ENCODE measurements around the gene UBAC1. TPM values are rescaled to one million over a fixed set of nuclear protein-coding genes. Genes with fewer than 3 reads are reported as not detected.

Gene UBAC1
- polyA plus RNA-seq, 1 donor from 2014 or later: 92.3 TPM

- Histone ChIP-seq H3K9me2 (ENCODE audit: insufficient read depth, low read length) (no peaks in the 10 kb centered on the region), H3K27me3 (ENCODE audit: insufficient read depth, low read depth, low read length) (no peaks in the 10 kb centered on the region), H3K79me2 (replicated peaks; ENCODE audit: insufficient read depth, low read length) (no peaks in the 10 kb centered on the region), H4K20me1 (ENCODE audit: insufficient read depth) (no peaks in the 10 kb centered on the region), H3K9me3 (ENCODE audit: low read length) (no peaks in the 10 kb centered on the region), H3K27ac (ENCODE audit: low read length) (no peak overlapping the region), H3K36me3 (ENCODE audit: insufficient read depth, low read length) (no peaks in the 10 kb centered on the region), H3K4me2 (ENCODE audit: low read length) (no peak overlapping the region), H3K4me3 (ENCODE audit: low read length) (no peak overlapping the region), H3K9ac (ENCODE audit: low read length) (no peak overlapping the region), H2AFZ (ENCODE audit: low read depth, low read length) (no peak overlapping the region), H3F3A (ENCODE audit: insufficient read depth, low read length, poor library complexity, severe bottlenecking) (no peaks in the 10 kb centered on the region)
- TF ChIP-seq POLR2AphosphoS5 (IDR thresholded peaks at IDR 0.05) (no peak), TAF1 (IDR thresholded peaks at IDR 0.05; ENCODE audit: low read depth) (no peak), RAD21 (conservative IDR thresholded peaks at IDR 0.05) (no peak), EP300 (conservative IDR thresholded peaks at IDR 0.05; ENCODE audit: poor library complexity, severe bottlenecking) (peak; percentile 17)
Observed at GRCh38 chr9:135973277-135974219, 12.4 kb upstream of the UBAC1 start.

- Histone ChIP-seq H3K27me3 (ENCODE audit: insufficient read depth, low read depth, low read length) (no peaks in the 10 kb centered on the region), H3F3A (ENCODE audit: insufficient read depth, low read length, poor library complexity, severe bottlenecking) (no peaks in the 10 kb centered on the region), H4K20me1 (ENCODE audit: insufficient read depth) (no peaks in the 10 kb centered on the region), H3K36me3 (ENCODE audit: insufficient read depth, low read length) (no peaks in the 10 kb centered on the region), H3K4me3 (ENCODE audit: low read length) (no peak overlapping the region), H3K9ac (ENCODE audit: low read length) (no peak overlapping the region), H3K9me2 (ENCODE audit: insufficient read depth, low read length) (no peaks in the 10 kb centered on the region), H3K27ac (ENCODE audit: low read length) (no peak overlapping the region), H3K9me3 (ENCODE audit: low read length) (no peaks in the 10 kb centered on the region), H2AFZ (ENCODE audit: low read depth, low read length) (no peak overlapping the region), H3K4me2 (ENCODE audit: low read length) (no peak overlapping the region), H3K79me2 (replicated peaks; ENCODE audit: insufficient read depth, low read length) (no peaks in the 10 kb centered on the region)
- no peak for TF ChIP-seq REST (IDR thresholded peaks at IDR 0.05; ENCODE audit: borderline replicate concordance)
- TF ChIP-seq RAD21 (conservative IDR thresholded peaks at IDR 0.05): no peak
- no peak for TF ChIP-seq TAF1 (IDR thresholded peaks at IDR 0.05; ENCODE audit: low read depth)
- TF ChIP-seq MXI1 (conservative IDR thresholded peaks at IDR 0.05; ENCODE audit: poor library complexity, severe bottlenecking): no peak
- no peak for TF ChIP-seq SMC3 (conservative IDR thresholded peaks at IDR 0.05; ENCODE audit: poor library complexity)
- no peak for TF ChIP-seq EP300 (conservative IDR thresholded peaks at IDR 0.05; ENCODE audit: poor library complexity, severe bottlenecking)
- TF ChIP-seq EZH2 (IDR thresholded peaks at IDR 0.05; ENCODE audit: borderline replicate concordance, insufficient read depth, low read length, poor library complexity, severe bottlenecking): no peak
- TF ChIP-seq POLR2AphosphoS5 (IDR thresholded peaks at IDR 0.05): no peak
- no peak for TF ChIP-seq CTCF (IDR thresholded peaks at IDR 0.05; ENCODE audit: poor library complexity, severe bottlenecking)
Observed at GRCh38 chr9:135971892-135972291, 10.7 kb upstream of the UBAC1 start.
